LHCN-M2 (cell line): Measurements from ENCODE around the gene RPL18. TPM values are rescaled to one million over a fixed set of nuclear protein-coding genes. Genes with fewer than 3 reads are reported as not detected.
"Not testable (repeated sequence)": the region's sequence is repeated elsewhere in the genome, so short reads cannot be mapped to it uniquely, and the experiment has no call there.

ENCODE experiments used
- DNase-seq: peaks from one replicate; pipeline ENCODE4 v3.0.0-alpha.2; 2012; ENCODE audit warnings: low read depth
- polyA plus RNA-seq: library from polyadenylated mRNA; unstranded; fragments of >200 nt; gene quantifications from one replicate; pipeline ENCODE4 v1.2.1, GENCODE V29; 2012; ENCODE audit warnings: missing spikeins
- total RNA-seq: library from RNA; depleted of rRNA; stranded (reverse); fragments of >200 nt; gene quantifications from 2 replicates; pipeline ENCODE4 v1.2.3, GENCODE V29; 2014; rRNA removed

The RPL18 gene
- total RNA-seq: 1,651 and 2,205 TPM in 2 replicates
- polyA plus RNA-seq: 2,831 TPM

DNA sequence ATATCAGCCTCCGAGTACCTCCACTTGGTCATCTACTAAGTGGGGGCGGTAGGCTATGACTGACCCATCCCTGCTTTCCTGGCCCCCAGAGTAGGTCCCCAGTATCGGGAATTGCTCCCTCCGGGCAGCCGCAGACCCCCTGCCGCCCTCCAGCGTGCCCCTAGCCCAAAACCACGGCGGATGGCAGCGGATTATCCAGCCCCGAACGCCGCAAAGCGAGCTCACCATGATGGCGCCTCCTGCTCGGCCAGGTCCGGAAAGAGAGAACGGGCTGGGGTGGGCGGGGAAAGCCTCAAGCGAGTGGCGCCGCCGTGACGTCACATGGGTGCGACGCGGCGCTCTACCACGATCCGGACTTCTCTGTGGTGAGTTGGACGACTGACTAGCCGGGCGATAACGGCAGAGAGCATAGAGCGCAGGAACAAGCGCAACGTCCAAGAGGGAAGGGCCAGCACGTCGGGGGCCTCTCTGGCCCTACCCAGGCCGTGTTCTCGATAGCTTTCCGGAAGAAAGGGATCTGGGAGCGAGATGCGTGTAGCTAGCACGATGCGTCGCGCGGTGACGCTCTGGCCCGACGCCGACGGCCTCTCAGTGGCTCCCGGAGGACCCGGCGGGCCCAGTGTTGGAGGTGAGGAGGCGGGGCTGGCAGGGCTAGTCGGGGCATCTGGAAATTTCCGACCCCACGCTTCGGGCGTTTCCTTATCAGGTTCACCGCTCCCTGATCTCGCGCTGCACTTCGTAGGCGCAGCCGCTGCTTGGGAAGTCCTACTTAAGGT is at the start of gene RPL18, which contains the start of gene SPHK2:
RPL18 (minus strand) TSS at position 263 of the 776 bp plus-strand sequence; CDS start at position 228, 35 bp downstream.
SPHK2 (plus strand) TSS at position 591 of the 776 bp plus-strand sequence. CDS start 1,009 bp downstream, outside the sequence.
- DNase-seq: peak; percentile 100

GRCh38 chr19:48668761-48669160 is 49.8 kb upstream of the RPL18 start:
- no peak for DNase-seq

DNA sequence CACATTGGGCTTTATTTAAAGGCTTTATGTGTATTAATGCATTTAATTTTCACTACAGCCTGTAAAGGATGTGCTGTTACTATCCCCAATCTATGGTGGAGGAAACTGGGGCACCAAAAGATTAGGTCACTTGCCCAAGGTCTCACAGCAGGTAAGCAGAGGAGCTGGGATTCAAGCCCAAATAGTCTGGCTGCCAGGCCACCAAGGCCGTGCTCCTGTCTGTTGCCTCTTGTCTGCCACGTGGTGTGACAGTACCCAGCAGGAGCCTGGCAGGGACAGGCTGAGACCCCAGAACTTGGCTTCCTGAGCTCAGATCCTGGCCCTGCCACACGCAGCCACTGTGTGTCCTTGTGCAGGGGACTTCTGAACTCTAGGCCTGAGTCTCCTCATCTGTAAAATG is 49.4 kb upstream of the RPL18 start:
- DNase-seq: no peak

GRCh38 chr19:48665786-48666185 is 46.8 kb upstream of the RPL18 start:
- DNase-seq: no peak

DNA sequence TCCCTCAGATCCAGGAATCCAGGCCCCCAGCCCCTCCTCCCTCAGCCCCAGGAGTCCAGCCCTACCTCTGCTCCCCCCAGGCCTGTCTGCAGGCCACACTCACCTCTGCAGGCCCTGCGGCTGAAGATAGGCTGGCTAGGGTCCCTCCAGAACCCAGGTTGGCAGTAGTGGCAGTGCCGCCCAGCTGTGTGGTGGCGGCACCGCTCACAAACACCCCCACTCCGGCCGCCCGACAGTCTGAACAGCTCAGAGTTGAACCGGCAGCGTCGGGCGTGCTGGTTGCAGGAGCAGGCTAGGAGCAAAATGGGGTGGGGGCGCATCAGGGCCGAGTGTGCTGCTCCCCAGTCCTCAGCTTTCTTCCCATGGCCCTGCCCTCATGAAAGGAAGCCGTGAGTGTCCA is 45.5 kb upstream of the RPL18 start:
- no peak for DNase-seq

GRCh38 chr19:48663667-48664066 is 44.7 kb upstream of the RPL18 start:
- DNase-seq: no peak

- no peak for DNase-seq
Observed at GRCh38 chr19:48661711-48662090, 42.7 kb upstream of the RPL18 start.

DNA sequence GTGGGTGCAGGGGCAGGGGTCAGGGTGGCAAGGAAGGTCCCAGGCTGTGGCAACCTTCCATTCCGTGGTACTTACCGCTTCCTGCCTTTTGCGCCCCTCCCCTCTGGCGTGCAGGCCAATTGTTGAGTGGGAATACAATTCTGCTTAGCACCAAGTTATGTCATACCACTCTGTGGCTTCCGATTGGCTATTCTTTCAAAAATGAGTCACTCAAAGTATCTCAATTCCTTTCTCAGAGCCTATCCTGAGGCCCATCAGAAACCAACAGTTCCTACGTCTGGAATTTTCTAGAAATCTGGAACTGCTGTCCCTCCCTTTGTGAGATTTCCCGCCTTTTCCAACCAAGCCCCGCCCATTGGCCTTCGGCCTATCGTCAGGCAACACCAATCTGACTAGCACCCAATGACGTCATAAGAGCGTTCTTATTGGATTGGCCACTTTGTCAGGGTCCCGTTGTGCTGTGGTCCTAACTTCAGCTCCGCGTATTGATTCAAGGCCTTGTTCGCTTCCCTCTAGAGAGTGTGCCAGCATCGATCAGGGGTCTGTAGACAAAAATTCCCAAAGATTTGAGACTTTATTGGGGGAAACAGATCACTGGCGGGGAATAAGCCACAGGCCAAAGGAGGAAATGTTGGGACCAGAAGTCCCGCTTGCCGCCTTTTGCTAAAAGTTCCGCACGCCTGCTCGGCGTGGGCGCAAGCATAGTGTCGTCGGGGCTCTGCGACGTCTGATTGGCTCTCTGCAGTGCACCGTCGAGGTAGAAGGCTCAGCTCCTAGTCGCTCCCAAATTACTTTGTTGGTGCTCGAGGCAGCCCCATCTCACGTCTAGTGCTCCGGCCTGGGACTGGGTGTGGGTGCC is 42.1 kb upstream of the RPL18 start:
- peak; percentile 94 for DNase-seq

GRCh38 chr19:48659768-48660167 is 40.8 kb upstream of the RPL18 start:
- no peak for DNase-seq

DNA sequence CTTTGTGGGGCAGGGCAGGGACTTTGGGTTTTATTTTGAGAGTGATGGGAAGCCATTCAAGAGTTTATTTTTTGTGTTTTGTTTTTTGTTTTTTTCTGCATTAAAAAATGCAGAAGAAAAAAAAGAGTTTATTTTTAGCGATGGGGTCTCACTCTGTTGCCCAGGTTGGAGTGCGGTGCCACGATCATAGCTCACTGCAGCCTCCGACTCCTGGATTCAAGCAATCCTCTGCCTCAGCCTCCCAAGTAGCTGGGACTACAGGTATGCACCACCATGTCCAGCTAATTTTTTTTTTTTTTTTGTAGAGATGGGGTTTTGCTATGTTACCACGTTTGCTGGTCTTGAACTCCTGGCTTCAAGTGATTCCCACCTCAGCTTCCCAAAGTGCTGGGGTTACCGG is 39.5 kb upstream of the RPL18 start:
- DNase-seq: no peak

DNA sequence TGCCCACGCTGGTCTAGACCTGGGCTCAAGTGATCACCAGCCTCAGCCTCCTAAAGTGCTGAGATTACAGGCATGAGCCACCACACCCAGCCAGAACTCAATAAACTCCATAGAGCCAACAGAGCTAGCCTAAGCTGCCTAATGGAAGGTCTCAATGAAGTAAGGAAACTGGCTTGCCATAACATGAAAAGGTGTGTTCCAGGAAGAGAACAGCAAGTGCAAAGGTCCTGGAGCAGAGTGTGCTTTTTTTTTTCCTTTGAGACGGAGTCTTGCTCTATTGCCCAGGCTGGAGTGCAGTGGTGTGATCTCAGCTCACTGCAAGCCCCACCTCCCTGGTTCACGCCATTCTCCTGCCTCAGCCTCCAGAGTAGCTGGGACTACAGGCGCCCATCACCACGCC is 38.9 kb upstream of the RPL18 start:
- DNase-seq: not testable (repeated sequence)

- peak; percentile 100 for DNase-seq
Observed at GRCh38 chr19:48656840-48657474, 38.0 kb upstream of the RPL18 start.

GRCh38 chr19:48654299-48655059 is 35.5 kb upstream of the RPL18 start:
- DNase-seq: no peak

- DNase-seq: no peak
Observed at GRCh38 chr19:48651683-48652048, 32.7 kb upstream of the RPL18 start.

DNA sequence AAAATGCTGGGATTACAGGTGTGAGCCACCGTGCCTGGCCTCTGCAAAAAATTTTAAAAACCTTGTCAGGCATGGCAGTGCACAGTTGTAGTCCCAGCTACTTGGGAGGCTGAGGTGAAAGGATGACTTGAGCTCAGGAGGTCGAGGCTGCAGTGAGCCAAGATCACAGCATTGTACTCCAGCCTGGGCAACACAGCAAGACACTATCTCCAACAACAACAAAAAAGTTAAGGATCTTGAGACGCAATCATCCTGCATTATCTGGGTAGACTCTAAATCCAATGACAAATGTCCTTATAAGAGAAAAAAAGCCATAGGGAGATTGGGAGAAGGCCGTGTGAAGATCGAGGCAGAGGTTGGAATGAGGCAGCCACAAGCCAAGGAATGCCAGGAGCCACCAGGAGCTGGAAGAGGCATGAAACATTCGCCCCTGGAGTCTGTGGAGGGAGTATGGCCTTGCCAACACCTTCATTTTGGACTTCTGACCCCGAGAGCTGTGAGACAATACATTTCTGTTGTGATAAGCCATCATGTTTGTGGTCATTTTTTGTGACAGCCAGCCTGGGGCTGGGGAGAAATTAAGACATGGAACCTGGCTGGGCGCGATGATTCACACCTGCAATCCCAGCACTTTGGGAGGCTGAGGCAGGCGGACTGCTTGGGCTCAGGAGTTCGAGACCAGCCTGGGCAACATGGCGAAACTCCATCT is 32.1 kb upstream of the RPL18 start:
- no peak for DNase-seq

GRCh38 chr19:48648134-48648533 is 29.2 kb upstream of the RPL18 start:
- DNase-seq: no peak

DNA sequence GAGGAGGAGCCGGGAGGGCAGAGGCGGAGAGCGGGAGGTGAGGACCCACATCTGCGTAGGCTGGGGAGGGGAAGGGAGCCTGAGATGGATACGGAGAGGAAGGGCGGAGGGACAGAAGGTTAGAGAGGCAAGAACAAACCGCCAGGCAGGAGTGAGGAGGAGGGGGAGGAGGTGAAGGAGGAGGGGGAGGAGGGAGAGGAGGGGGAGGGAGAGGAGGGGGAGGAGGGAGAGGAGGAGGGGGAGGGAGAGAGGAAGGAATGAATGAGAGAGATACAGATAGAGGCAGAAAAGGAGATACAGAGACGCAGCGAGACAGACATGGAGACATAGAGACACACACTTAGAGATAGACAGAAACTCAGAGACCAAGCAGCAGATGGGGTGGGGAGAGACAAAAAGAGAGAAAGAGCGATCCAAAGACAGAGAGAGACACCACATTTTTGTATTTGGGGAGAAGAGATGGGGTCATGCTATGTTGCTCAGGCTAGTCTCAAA is 27.8 kb upstream of the RPL18 start:
- DNase-seq: no peak

DNA sequence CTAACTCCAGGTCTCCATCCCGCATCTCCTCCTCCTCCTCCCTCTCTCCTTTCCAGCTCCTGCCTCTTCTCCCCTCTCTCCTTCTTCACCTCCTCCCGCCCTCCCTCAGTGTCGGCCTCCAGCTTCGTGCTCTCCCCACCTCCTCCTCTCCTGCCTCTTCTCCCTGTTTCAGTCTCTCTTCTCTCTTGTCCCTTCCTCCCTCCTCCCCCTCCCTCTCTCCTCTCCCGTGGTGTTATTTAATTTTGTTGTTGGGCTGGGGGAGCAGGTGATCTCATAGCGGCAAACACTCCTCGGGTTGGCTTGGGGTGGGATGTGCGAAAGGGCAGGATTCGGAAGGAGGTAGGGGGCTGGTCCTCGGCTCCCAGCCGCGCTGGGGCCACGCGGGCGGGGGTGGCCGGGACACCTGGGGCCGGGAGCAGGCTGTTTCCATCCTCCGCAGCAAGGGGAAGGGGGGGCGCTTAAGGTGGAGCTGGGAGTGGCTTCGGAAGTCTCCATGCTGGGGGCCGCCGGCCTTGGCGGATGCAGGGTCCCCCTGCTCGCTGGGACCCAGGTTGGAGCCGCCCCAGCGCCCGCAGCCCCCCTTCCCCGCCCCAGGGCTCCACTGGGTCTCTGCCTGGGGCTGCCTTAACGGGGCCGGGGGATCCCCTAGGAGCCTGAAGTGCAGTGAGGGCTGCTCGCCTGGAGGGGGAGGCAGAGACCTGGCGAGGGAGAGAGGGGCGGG is 27.2 kb upstream of the RPL18 start, which contains the start of gene CA11:
CA11 (minus strand) TSS at position 187 of the 721 bp plus-strand sequence. CDS start 555 bp downstream, outside the sequence.
- peak; percentile 78 for DNase-seq

- no peak for DNase-seq
Observed at GRCh38 chr19:48645620-48646000, 26.6 kb upstream of the RPL18 start.
